Astrocyte (in vitro differentiated cells and primary cell): ENCODE data around the gene DIAPH2. TPM values are rescaled to one million over a fixed set of nuclear protein-coding genes. Genes with fewer than 3 reads are reported as not detected.
A peak's percentile ranks its signal among the peaks of the same experiment; 100 is the strongest.

Experiments used
- DNase-seq: peaks from one replicate; pipeline ENCODE4 v3.0.0-alpha.2; 2010; ENCODE audit warnings: low read depth
- FAIRE-seq: peaks from 2 replicates; lab custom pipeline; 2011; peaks lifted over from hg19 to GRCh38; lab: Jason Lieb, UNC
- H2AFZ ChIP-seq: 2 replicates; pipeline ENCODE4 v1.6.0; 2012; ENCODE audit warnings: low read depth, low read length, inconsistent platforms
- H3K27ac ChIP-seq: 2 replicates; pipeline ENCODE4 v1.5.1; 2011; ENCODE audit warnings: low read depth, low read length, inconsistent platforms
- H3K27me3 ChIP-seq: 2 replicates; pipeline ENCODE4 v1.6.0; 2011; ENCODE audit warnings: low read length, inconsistent platforms; ENCODE audit not compliant: insufficient read depth
- H3K36me3 ChIP-seq: 2 replicates; pipeline ENCODE4 v1.5.1; 2011; ENCODE audit warnings: low read length, inconsistent platforms; ENCODE audit not compliant: insufficient read depth
- H3K4me1 ChIP-seq: 2 replicates; pipeline ENCODE4 v1.5.1; 2011; ENCODE audit warnings: low read length, inconsistent platforms; ENCODE audit not compliant: insufficient read depth
- H3K4me2 ChIP-seq: 2 replicates; pipeline ENCODE4 v1.6.0; 2012; ENCODE audit warnings: low read length, inconsistent platforms
- H3K4me3 ChIP-seq: 2 replicates; pipeline ENCODE4 v1.5.1; 2011; ENCODE audit warnings: low read depth, mild to moderate bottlenecking, low read length, inconsistent platforms; ENCODE audit not compliant: insufficient read depth
- H3K79me2 ChIP-seq: 2 replicates; pipeline ENCODE4 v1.6.0; 2012; ENCODE audit warnings: mild to moderate bottlenecking, low read length, inconsistent platforms; ENCODE audit not compliant: insufficient read depth
- H3K9ac ChIP-seq: 2 replicates; pipeline ENCODE4 v1.6.0; 2012; ENCODE audit warnings: mild to moderate bottlenecking, low read length, inconsistent platforms
- H3K9me3 ChIP-seq: 2 replicates; pipeline ENCODE4 v1.5.1; 2012; ENCODE audit warnings: low read depth, mild to moderate bottlenecking, low read length, inconsistent platforms; ENCODE audit not compliant: insufficient read depth
- H4K20me1 ChIP-seq: 2 replicates; pipeline ENCODE4 v1.6.0; 2012; ENCODE audit warnings: low read length, inconsistent platforms; ENCODE audit not compliant: insufficient read depth
- H3K27ac Mint-ChIP-seq: one replicate; pipeline ENCODE4 v1.8.0; 2021; ENCODE audit warnings: mild to moderate bottlenecking, mixed read lengths; ENCODE audit not compliant: unreplicated experiment
- H3K27me3 Mint-ChIP-seq: one replicate; pipeline ENCODE4 v1.8.0; 2021; ENCODE audit warnings: low read depth, mixed read lengths; ENCODE audit not compliant: unreplicated experiment
- H3K36me3 Mint-ChIP-seq: one replicate; pipeline ENCODE4 v1.8.0; 2021; ENCODE audit warnings: low read depth, mixed read lengths; ENCODE audit not compliant: unreplicated experiment
- H3K4me1 Mint-ChIP-seq: one replicate; pipeline ENCODE4 v1.8.0; 2021; ENCODE audit warnings: low read depth, mixed read lengths; ENCODE audit not compliant: unreplicated experiment
- H3K4me3 Mint-ChIP-seq: one replicate; pipeline ENCODE4 v1.8.0; 2021; ENCODE audit warnings: mild to moderate bottlenecking, moderate library complexity, mixed read lengths; ENCODE audit not compliant: unreplicated experiment
- H3K9me3 Mint-ChIP-seq: one replicate; pipeline ENCODE4 v1.8.0; 2021; ENCODE audit warnings: mild to moderate bottlenecking, mixed read lengths; ENCODE audit not compliant: unreplicated experiment
- EZH2 ChIP-seq: IDR thresholded peaks from 2 replicates; pipeline ENCODE4 v1.6.1; 2012; ENCODE audit warnings: mild to moderate bottlenecking, low read length, inconsistent platforms; ENCODE audit not compliant: insufficient read depth
- total RNA-seq: library from RNA; stranded (reverse); gene quantifications from 2 replicates; pipeline ENCODE4 v1.2.1, GENCODE V29; 2021
- TF ChIP-seq, protein P1 (sequence below): IDR thresholded peaks from 2 replicates; pipeline ENCODE4 v1.5.1; 2011; ENCODE audit warnings: low read depth, mild to moderate bottlenecking, inconsistent platforms, low read length, moderate library complexity; ENCODE audit not compliant: insufficient read depth

Gene DIAPH2
- total RNA-seq, 1 donor from 2014 or later, result 9.8 TPM

DNA sequence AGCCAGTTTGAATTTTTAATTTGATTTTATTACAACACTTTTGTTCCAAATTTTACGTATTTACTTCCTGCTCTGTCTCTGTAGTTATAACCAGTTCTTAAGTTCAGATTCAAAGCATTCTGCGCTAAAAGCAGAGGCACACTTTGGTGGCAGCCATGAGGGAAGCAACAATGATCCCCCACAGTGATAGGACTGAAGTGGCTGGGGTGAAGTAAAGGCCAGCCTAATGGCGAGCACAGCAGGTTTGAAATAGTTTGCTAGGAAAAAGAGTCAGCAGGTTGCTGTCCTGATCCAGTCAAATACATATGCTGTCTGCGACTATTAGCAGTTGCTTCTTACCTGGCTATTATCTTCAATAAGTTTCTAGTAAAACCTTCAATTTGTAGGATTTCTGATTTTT, 375.4 kb downstream of the DIAPH2 start:
- Histone ChIP-seq H3K4me3 (no peak overlapping the region), H3K4me1 (no peaks in the 10 kb centered on the region), H3K9ac (no peak overlapping the region), H2AFZ (no peak overlapping the region), H4K20me1 (no peaks in the 10 kb centered on the region), H3K36me3 (no peaks in the 10 kb centered on the region), H3K27me3 (no peaks in the 10 kb centered on the region), H3K27ac (no peak overlapping the region), H3K79me2 (no peaks in the 10 kb centered on the region), H3K4me2 (no peak overlapping the region), H3K9me3 (no peaks in the 10 kb centered on the region)
- no peaks in the 10 kb centered on the region for H3K4me1 Mint-ChIP-seq
- no peak overlapping the region for H3K27ac Mint-ChIP-seq
- H3K27me3 Mint-ChIP-seq, result no peaks in the 10 kb centered on the region
- peaks cover 2% of the 10 kb centered on the region for H3K9me3 Mint-ChIP-seq
- TF ChIP-seq, protein P1, sequence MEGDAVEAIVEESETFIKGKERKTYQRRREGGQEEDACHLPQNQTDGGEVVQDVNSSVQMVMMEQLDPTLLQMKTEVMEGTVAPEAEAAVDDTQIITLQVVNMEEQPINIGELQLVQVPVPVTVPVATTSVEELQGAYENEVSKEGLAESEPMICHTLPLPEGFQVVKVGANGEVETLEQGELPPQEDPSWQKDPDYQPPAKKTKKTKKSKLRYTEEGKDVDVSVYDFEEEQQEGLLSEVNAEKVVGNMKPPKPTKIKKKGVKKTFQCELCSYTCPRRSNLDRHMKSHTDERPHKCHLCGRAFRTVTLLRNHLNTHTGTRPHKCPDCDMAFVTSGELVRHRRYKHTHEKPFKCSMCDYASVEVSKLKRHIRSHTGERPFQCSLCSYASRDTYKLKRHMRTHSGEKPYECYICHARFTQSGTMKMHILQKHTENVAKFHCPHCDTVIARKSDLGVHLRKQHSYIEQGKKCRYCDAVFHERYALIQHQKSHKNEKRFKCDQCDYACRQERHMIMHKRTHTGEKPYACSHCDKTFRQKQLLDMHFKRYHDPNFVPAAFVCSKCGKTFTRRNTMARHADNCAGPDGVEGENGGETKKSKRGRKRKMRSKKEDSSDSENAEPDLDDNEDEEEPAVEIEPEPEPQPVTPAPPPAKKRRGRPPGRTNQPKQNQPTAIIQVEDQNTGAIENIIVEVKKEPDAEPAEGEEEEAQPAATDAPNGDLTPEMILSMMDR, result no peak
- TF ChIP-seq EZH2, result no peak
- DNase-seq, result no peak
- FAIRE-seq, result no peak
- no peaks in the 10 kb centered on the region for H3K36me3 Mint-ChIP-seq
- H3K4me3 Mint-ChIP-seq, result no peak overlapping the region

DNA sequence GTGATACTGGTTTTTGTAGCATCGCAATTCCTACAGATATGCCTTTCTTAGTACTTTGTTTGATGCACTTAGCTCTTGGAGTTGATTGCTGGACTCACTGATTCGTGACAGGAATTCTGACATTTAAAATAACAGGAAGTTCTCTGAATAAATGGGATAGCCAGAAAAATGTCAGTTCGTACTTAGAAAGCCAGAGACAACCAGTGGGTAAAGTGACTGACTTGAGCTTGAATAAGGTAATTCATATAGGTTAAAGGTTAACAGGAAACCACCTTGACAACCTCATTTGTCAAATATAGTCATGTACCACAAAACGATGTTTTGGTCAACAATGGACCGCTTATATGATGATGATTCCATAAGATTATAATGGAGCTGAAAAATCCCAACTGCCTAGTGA, 380.4 kb downstream of the DIAPH2 start:
- Histone ChIP-seq H3K79me2 (no peaks in the 10 kb centered on the region), H3K4me2 (no peak overlapping the region), H2AFZ (no peak overlapping the region), H3K27ac (no peak overlapping the region), H3K27me3 (no peaks in the 10 kb centered on the region), H3K9me3 (no peaks in the 10 kb centered on the region), H3K4me3 (no peak overlapping the region), H3K9ac (no peak overlapping the region), H3K4me1 (no peaks in the 10 kb centered on the region), H3K36me3 (no peaks in the 10 kb centered on the region), H4K20me1 (no peaks in the 10 kb centered on the region)
- Mint-ChIP-seq H3K9me3 (peaks cover 2% of the 10 kb centered on the region), H3K4me3 (no peak overlapping the region), H3K4me1 (no peaks in the 10 kb centered on the region), H3K36me3 (no peaks in the 10 kb centered on the region), H3K27ac (no peak overlapping the region), H3K27me3 (no peaks in the 10 kb centered on the region)
- TF ChIP-seq, protein P1, result no peak
- no peak for TF ChIP-seq EZH2
- FAIRE-seq (peak; percentile 41), DNase-seq (no peak)

DNA sequence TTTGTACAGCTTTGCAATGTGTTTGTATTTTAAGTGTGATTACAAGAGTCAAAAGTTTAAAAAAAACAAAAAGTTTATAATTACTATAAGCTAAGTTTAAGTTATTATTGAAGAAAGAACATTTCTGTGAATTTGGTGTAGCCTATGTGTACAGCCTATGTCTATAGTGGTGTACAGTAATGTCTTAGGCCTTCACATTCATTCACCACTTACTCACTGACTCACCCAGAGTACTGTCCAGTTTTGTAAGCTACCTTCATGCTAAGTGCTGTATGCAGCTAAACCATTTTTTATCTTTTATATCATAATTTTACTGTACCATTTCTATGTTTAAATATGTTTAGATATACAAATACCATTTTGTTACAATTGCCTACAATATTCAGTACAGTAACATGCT, 381.3 kb downstream of the DIAPH2 start:
- H3K27ac Mint-ChIP-seq, result no peak overlapping the region

More for the DNA sequence above, 381.3 kb downstream of the DIAPH2 start:
- no peaks in the 10 kb centered on the region for H3K27me3 ChIP-seq
- no peaks in the 10 kb centered on the region for H3K4me1 ChIP-seq
- no peaks in the 10 kb centered on the region for H3K27me3 Mint-ChIP-seq
- DNase-seq (peak; percentile 15), FAIRE-seq (peak; percentile 62)
- no peaks in the 10 kb centered on the region for H3K9me3 ChIP-seq
- no peak for TF ChIP-seq EZH2
- TF ChIP-seq, protein P1, result no peak
- H3K36me3 ChIP-seq, result no peaks in the 10 kb centered on the region
- no peaks in the 10 kb centered on the region for H4K20me1 ChIP-seq
- no peak overlapping the region for H3K4me2 ChIP-seq
- no peak overlapping the region for H3K4me3 Mint-ChIP-seq
- no peaks in the 10 kb centered on the region for H3K36me3 Mint-ChIP-seq
- no peaks in the 10 kb centered on the region for H3K79me2 ChIP-seq
- H3K9me3 Mint-ChIP-seq, result peaks cover 2% of the 10 kb centered on the region
- no peak overlapping the region for H2AFZ ChIP-seq
- no peak overlapping the region for H3K4me3 ChIP-seq
- H3K4me1 Mint-ChIP-seq, result no peaks in the 10 kb centered on the region
- no peak overlapping the region for H3K27ac ChIP-seq
- no peak overlapping the region for H3K9ac ChIP-seq
